Measurements from ENCODE around the gene CLEC18B.
"Not testable (repeated sequence)": the region's sequence is repeated elsewhere in the genome, so short reads cannot be mapped to it uniquely, and the experiment has no call there.

CLEC18B gene

DNA sequence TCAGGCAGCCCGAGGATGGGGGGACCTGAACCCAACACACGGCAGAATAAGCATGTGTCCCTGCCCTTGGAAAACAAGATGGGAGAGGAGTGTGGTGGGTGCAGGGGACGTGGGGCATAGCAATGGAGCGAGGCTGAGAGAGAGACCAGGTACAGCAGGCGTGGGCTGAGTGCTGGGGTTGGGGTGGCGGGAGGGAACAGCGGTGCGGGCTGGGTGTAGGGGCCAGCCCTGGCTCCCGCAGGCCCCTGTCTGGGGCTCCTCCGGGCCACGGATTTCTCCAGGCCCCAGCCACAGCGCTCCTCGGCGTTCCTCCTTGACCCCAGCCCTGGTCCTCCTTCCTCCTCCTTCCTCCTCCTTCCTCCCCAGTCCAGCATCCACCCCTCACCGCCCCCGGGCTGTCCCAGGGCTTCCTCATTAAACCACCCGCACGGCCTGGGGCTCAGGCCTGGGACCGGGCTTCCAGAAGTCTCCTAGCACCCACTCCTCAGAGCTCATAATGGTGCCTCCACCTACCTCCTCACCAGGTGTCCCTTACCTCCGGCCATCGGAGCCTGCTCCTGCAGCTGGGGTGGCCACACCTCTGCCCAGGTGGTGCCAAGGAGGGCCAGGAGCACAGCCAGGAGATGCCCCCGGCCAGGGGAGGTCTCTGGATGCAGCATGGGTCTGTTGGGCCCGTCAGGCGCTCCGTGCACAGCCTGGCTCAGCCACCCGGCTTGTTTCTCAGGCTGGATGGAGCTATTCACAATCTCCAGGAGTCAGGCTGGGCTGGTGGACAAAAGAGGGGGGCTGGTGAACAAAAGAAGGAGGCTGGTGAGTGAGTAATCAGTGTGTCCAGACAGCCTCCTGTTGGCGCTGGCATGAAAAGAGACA lies at the start of gene CLEC18B:
TSS of gene CLEC18B (minus strand) at position 867 of the 870 bp plus-strand sequence. CDS start at position 659, 208 bp downstream.
- peak; percentile 19 for DNase-seq
- in situ Hi-C loops (cut with HindIII; ENCODE audit: low pct_ligation_motif_present, low pct_unique_long_range_greater_than_20kb, low sequenced_read_pairs): not testable (repeated sequence)

DNA sequence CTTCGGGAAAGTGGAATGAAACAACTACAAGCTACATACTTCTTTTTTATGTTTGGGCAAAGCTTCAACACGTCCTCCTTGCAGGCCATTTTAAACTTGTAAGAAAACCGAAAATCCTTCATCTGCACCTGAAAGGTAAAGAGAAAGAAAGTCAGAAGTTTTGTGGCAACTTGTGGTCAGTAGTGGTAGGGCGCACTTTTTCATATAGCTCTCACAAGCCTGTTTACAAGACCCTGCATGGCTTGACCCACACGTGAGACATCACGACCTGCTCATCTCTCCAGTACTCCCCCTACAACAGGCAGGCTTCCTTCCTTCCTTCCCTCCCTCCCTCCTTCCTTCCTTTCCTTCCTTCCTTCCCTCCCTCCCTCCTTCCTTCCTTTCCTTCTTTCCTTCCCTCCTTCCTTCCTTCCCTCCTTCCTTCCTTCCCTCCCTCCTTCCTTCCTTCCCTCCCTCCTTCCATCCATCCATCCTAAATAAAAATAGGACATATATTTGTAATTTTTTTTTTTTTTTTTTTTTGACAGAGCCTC lies 48.7 kb upstream of the CLEC18B start:
- in situ Hi-C loops (cut with HindIII; ENCODE audit: low pct_ligation_motif_present, low pct_unique_long_range_greater_than_20kb, low sequenced_read_pairs): no loop called here
- DNase-seq: no peak

DNA sequence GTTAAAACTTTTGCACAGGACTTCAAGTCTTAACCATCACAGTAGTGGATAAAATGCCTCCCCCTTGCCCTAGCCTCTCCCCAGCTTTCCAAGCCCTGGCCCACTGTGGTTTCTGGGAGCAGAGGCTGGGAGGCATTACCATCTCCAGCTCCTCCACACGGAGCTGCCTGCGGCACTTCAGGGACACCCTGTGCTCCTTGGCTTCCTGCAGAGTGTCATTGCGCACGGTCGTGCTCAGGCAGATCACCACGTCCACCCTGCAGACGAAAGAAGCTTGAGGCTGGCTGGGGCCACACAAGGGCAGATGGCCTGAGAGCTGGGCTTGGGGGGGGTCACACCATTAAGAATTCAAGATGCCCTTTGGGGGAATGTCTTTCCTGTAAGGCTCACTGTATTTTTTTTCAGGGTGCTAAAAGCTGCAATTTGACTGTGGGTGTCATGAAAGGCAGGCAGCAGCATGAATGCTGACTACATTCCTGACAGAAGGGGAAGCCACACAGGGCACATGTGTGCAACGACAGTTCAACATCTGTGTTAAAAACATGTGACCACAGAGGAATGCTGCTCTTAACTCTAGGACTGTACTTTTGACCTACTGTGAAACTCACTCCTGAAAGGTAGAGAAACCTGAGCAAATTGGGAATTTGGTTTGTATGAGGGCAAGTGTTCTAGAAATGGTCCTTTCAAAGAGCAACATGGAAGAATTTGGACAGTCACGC lies 47.7 kb upstream of the CLEC18B start:
- in situ Hi-C loops (cut with HindIII; ENCODE audit: low pct_ligation_motif_present, low pct_unique_long_range_greater_than_20kb, low sequenced_read_pairs): no loop called here
- DNase-seq: no peak

DNA sequence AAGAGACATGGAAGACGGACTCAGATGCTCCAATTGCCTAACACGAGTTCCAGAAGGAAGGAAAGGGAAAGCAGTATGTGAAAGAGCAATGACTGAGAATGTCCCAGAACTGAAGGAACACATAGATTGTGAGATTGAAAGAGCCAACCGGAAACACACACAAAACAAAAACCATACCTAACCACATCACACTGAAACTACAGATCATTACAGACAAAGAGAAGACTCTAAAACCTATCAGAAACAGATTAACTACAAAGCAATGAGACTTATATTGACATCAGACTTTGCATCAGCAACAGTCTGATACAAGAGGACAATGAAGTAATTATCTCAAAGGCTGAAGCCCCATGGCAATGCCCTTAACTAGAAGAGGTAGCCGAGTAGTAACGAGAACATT lies 45.6 kb upstream of the CLEC18B start:
- DNase-seq: no peak
- in situ Hi-C loops (cut with HindIII; ENCODE audit: low pct_ligation_motif_present, low pct_unique_long_range_greater_than_20kb, low sequenced_read_pairs): no loop called here

DNA sequence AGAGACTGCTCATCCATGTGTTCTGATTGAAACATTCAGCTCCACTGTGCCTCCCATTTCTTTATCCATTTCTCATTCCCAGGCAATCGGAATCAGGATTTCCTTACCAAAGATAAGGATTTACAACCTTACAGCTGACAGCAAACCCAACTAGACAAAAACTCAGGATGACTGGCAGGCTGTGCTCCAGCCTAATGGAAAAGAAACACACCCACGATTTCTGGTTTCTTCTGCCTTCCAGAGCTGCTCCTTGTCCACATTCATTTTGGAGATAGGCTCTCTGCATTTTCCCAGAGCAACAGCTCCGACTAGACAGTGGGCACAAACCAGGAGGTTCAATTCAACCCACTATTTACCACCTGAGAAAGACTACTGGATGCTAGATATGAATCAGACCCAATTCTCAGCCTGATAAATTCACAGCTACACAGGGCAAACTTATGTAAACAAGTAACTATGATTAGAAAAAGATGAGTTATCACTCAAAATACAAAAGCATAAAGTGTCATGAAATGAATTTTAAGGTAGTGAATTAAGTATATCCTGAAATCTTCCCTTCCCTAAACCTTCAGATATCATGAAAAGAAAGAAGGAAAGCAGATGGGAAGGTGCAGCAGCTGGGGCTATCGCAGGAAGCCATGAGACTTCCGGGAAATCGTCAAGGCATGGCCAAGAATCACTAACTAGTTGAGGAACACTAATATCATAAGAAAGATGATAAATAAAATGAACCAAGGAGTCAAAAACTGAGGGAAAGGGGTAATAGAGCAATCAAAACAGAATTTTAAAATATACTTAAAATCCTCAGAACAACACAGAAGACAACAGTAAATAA lies 44.8 kb upstream of the CLEC18B start:
- no peak for DNase-seq
- in situ Hi-C loops (cut with HindIII; ENCODE audit: low pct_ligation_motif_present, low pct_unique_long_range_greater_than_20kb, low sequenced_read_pairs): no loop called here

DNA sequence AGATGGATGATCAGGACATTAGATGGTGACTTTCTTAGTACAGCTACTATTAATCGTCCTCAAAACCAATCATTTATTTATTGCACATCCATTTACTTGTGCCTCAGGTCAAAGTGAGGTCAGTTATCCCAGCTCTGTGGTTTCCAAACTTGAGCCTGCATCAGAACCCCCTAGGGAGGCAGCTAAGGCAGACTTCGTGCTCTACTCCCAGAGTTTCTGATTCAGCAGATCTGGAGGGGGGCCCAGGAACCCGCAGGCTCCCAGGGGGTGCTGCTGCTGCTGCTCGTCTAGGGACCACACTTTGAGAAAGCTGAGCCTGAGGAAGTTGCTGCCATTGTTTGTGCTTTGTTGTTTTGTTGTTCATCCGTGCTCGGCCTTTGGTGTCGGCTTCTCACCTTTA lies 44.0 kb upstream of the CLEC18B start:
- in situ Hi-C loops (cut with HindIII; ENCODE audit: low pct_ligation_motif_present, low pct_unique_long_range_greater_than_20kb, low sequenced_read_pairs): no loop called here
- no peak for DNase-seq

DNA sequence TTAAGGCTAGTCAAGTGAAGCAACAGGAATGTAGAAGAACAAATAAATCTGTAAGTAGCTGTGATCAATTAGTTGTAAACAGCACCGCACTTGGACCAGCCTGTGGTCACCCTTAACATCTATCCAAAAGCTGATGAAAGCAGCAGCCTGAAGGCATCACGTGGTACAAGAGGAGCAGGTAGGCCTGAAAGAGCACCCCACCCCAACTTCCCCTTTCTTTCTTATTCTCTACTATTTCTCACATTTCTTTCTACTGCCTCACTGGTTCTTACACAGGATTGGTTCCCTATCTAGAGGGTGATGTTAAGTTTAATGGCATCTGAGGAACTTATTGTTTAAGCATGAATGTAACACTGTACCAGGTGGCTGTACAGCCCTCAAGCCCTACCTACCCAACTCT lies 42.6 kb upstream of the CLEC18B start:
- in situ Hi-C loops (cut with HindIII; ENCODE audit: low pct_ligation_motif_present, low pct_unique_long_range_greater_than_20kb, low sequenced_read_pairs): no loop called here
- no peak for DNase-seq

DNA sequence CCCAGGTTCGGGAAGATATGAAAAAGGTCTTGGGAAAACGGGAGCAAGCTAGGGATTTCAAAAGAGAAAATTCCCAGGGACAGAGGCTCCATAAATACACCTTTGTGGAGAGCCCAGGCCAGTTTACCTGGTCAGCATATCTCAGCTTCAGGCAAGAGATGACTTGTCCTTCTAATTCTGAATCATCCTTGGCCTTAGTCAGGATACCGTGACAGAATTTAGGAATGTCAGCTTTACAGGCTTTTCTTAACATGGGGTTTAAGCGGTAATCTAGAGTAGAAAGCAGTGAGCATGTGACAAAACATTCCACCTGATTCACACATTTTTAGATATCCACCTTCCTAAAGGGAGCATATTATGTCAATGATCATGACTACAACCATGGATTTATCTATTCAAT lies 41.1 kb upstream of the CLEC18B start:
- DNase-seq: no peak
- in situ Hi-C loops (cut with HindIII; ENCODE audit: low pct_ligation_motif_present, low pct_unique_long_range_greater_than_20kb, low sequenced_read_pairs): no loop called here

DNA sequence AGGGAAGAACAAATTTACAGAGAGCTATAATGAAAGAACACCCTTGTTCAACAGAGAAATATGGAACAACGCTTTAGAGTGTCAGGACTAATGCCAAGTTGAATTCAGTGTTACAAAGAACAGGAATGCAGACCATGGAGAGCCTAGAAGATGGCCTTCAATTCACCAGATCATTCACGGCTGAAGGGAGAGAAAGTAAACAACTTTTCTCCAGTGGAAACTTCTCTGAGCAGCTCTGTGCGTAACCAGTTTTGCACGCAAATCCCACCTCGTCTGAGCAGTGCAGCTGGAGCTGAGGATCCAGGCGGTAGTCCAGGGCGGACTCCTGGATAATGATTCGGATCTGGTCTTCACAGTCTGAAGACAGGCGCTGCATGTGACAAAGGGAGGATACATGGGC lies 40.5 kb upstream of the CLEC18B start:
- DNase-seq: no peak
- in situ Hi-C loops (cut with HindIII; ENCODE audit: low pct_ligation_motif_present, low pct_unique_long_range_greater_than_20kb, low sequenced_read_pairs): no loop called here

DNA sequence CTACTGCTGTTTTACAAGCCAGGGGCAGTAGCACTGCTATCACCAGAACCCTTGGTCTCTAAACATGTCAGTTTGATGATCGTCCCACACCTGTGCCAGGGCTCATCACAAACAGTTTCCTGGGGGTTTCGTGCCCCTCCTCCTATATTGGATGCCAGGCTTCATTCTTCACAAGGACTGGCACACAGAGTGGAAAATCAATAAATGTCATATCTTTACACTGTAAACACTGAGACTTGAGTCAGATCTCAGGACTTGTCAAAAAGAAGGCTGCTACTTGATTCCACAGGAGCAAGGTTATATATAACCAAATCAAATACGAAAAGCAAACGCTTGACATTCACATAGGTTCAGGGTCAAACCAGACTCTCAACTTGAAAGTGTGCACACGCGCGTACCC lies 39.3 kb upstream of the CLEC18B start:
- no peak for DNase-seq
- in situ Hi-C loops (cut with HindIII; ENCODE audit: low pct_ligation_motif_present, low pct_unique_long_range_greater_than_20kb, low sequenced_read_pairs): no loop called here

DNA sequence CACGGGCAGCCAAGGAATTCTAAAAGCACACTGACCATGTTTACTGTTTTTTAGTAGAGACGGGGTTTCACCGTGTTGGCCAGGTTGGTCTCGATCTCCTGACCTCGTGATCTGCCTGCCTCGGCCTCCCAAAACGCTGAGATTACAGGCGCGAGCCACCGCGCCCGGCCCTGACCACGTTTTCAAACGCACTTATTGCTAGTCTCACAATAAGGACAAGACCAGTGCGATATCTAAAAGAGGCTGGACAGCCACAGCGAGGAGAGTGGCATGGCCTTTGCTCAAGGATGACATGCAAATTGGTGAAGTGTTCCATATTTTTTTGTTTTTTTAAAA lies 35.0 kb upstream of the CLEC18B start:
- in situ Hi-C loops (cut with HindIII; ENCODE audit: low pct_ligation_motif_present, low pct_unique_long_range_greater_than_20kb, low sequenced_read_pairs): no loop called here
- DNase-seq: no peak

DNA sequence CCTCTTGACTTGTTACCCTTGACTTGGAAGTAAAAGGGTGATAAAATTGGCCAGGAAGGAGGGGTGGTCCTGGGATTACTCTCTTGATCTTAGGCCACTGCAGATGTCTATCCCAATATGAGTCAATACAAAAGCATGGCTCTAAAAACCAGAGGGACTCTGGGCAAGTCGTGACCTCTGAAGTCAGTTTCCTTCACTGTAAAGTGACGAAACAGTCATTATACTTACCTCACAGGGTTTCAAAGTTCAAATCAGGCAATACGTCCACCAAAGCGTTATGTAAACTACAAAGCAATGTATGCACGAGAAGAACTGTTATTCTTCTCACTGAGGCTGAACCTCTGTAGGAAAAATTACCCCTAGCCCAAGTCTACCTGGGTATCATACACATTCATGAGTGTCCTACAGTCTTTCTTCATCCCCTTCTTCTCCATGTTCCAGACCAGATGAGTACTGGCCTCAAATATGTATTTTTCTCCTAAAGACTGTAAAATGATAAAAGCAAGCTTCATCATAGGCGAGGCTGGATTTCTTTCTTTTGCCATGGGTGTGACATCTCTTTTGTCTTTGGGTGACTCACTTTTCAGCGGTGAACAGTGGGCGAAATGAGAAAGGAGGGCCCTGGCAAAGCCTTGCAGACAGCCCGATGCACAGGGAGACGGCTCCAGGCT lies 34.5 kb upstream of the CLEC18B start:
- DNase-seq: no peak
- in situ Hi-C loops (cut with HindIII; ENCODE audit: low pct_ligation_motif_present, low pct_unique_long_range_greater_than_20kb, low sequenced_read_pairs): no loop called here

DNA sequence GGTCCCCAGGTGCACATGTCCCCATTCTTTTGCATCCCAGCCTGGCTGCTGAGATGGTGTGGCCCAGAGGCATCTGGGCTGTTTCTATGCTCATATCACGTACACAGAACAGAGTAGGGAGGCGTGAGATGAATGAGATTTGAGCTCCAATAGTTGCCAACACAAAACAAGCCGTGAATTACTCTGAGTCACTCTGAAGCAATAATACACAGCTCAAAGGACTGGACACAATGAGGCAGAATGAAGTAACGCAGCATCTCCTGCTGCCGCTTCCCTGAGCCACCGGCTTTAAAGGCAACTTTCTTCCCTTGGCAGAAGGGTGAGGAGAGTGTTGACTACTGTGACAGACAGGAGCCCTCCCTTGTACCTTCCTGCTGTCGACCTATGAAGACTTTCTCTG lies 33.9 kb upstream of the CLEC18B start:
- in situ Hi-C loops (cut with HindIII; ENCODE audit: low pct_ligation_motif_present, low pct_unique_long_range_greater_than_20kb, low sequenced_read_pairs): no loop called here
- no peak for DNase-seq

DNA sequence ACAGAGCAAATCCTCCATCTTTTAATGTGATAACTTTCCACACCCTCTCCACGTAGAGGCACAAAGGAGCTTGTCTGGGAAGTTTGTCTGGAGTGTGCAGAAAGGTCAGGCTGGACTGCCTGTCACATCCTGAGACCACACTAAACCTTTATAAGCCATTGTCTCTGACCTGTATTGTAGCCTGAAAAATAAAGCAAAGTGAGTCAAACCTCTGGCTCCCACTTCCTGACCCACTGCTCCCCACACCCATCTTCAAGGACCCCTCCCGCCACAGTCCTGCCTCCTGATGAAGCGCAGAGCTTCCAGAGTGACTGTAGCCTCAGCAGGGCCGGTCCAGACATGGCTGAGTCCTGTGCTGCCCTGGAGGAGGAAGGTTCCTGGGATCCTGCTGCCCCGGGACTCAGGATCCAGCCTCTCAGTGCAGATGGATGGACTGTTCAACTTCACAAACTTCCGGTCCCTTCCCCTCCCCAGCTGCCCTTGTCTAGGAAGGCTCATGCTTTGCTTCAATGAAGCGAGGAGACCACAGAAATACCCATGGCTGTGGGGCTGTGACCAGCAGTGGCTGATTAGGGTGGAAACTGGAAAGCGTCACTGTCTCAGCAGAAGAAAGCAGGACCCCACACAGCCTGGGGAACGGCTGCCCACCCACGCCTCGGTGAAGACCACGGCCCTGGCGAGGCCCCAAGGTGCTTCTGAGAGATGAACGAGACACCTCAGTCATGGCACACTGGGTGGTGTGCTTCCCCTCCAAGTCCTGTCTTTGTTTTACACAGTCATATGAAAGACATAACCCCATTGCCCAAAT lies 30.9 kb upstream of the CLEC18B start:
- in situ Hi-C loops (cut with HindIII; ENCODE audit: low pct_ligation_motif_present, low pct_unique_long_range_greater_than_20kb, low sequenced_read_pairs): no loop called here
- peak; percentile 90 for DNase-seq

DNA sequence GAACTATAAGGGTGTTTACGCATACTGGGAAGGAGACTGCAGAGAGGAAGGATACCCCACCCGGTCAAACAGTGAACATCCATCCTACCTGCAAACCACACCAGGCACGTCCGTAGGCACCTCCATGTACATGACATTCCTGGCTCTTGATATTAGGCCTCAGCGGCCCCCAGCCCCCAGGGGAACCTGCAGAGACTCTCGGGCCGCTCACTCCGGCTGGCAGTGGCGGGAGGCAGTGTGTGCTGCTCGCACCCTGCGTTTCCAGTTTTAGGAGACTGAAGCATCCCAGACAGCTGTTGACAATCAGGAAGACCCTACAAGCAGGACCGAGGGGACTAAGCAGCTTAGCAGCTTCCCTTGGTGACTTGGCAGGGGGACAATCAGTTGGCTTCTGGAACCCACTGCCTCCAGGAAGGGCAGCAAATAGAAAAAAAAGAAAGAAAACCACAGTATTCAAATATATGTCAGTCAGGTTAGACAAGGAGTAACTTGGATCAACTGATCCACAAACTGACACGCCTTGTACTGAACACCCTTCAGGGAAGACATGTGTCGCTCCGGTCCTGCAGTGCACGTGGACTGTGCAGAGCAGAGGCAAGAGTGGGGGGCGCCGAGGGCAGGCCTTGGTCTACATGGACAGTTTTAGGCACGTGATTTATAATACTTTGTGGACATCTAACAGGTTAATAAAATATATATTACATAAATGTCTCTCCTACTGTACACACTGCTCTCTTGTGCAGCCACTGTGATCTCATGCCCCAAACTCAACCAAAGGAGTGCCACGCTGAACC lies 29.9 kb upstream of the CLEC18B start:
- in situ Hi-C loops (cut with HindIII; ENCODE audit: low pct_ligation_motif_present, low pct_unique_long_range_greater_than_20kb, low sequenced_read_pairs): no loop called here
- no peak for DNase-seq

DNA sequence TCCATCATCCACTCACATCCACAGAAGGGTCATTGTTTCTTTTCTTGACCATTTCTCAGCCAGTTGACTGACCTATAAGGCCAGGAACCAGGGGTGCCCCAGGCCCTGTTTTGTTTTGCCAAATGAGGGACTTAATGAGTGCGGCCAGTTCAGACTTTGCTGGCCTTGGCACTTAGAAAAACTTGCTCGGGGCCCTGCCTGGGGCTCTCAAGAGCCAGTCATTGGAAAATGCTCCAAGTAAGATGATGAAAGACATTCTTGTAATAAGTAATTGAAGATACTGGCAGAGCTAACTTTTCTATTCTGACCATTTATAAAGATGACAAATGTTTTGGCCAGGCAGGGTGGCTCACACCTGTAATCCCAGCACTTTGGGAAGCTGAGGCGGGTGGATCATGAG lies 29.0 kb upstream of the CLEC18B start:
- in situ Hi-C loops (cut with HindIII; ENCODE audit: low pct_ligation_motif_present, low pct_unique_long_range_greater_than_20kb, low sequenced_read_pairs): no loop called here
- no peak for DNase-seq

DNA sequence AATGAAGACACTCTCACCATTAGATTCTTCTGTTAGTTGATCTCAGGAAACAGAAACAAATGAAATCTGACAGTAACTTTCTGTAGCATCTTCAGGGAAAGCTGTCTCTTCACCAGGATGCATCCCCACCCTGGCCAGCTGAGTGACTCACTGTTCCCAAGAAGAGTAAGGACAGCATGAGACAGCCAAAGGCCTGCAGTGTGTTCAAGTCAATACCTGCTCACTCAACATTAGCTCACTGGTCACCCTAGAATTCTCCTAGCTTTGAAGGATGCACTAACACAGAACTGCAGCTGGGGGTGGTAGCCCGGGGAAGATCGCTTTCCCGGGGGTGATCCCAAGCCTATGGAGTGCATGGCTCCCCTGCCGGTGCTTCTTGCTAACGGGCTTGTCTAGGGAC lies 28.2 kb upstream of the CLEC18B start:
- in situ Hi-C loops (cut with HindIII; ENCODE audit: low pct_ligation_motif_present, low pct_unique_long_range_greater_than_20kb, low sequenced_read_pairs): no loop called here
- peak; percentile 38 for DNase-seq

All from ACHN (cell line).